ENCODE measurements around the gene HSD3B7.
"Not testable (repeated sequence)": the region's sequence is repeated elsewhere in the genome, so short reads cannot be mapped to it uniquely, and the experiment has no call there.

DNA sequence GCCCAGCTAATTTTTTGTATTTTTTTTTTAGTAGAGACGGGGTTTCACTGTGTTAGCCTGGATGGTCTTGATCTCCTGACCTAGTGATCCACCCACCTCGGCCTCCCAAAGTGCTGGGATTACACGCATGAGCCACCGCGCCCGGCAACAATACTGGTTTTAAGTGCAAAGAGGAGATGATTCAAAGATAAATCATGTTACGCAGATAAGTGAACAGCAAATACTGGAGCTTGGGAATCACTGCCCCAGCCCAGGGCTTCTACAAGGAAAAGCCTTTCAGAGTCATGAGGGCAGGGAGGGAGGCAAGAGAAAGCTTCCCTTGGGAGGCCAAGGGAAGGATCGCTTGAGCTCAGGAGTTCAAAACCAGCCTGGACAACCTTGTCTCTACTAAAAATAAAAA is 45.4 kb upstream of the HSD3B7 start:
- TF ChIP-seq, protein P1, sequence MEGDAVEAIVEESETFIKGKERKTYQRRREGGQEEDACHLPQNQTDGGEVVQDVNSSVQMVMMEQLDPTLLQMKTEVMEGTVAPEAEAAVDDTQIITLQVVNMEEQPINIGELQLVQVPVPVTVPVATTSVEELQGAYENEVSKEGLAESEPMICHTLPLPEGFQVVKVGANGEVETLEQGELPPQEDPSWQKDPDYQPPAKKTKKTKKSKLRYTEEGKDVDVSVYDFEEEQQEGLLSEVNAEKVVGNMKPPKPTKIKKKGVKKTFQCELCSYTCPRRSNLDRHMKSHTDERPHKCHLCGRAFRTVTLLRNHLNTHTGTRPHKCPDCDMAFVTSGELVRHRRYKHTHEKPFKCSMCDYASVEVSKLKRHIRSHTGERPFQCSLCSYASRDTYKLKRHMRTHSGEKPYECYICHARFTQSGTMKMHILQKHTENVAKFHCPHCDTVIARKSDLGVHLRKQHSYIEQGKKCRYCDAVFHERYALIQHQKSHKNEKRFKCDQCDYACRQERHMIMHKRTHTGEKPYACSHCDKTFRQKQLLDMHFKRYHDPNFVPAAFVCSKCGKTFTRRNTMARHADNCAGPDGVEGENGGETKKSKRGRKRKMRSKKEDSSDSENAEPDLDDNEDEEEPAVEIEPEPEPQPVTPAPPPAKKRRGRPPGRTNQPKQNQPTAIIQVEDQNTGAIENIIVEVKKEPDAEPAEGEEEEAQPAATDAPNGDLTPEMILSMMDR (IDR thresholded peaks at IDR 0.05) = not testable (repeated sequence)
- TF ChIP-seq POLR2AphosphoS5 (IDR thresholded peaks at IDR 0.05; ENCODE audit: insufficient read depth in 1 of 2, low read depth in 1 of 2) = not testable (repeated sequence)
